ENCODE results near the gene DHRS4.
"Not testable (repeated sequence)": the region's sequence is repeated elsewhere in the genome, so short reads cannot be mapped to it uniquely, and the experiment has no call there.

The DHRS4 gene

GRCh38 chr14:23984891-23985602 lies 31.5 kb downstream of the DHRS4 start:
- no peak for DNase-seq (ENCODE audit: low read depth)

GRCh38 chr14:23988223-23988606 lies 34.6 kb downstream of the DHRS4 start:
- not testable (repeated sequence) for DNase-seq (ENCODE audit: low read depth)

- peak; percentile 70 for DNase-seq (ENCODE audit: low read depth)
Measured at GRCh38 chr14:23988607-23989363, 35.2 kb downstream of the DHRS4 start, which contains the start of gene DHRS4L2. TSS of gene DHRS4L2 (plus strand) at chr14:23988929. CDS start at chr14:23988948, 19 bp downstream.

GRCh38 chr14:23989734-23990445 lies 36.3 kb downstream of the DHRS4 start:
- not testable (repeated sequence) for DNase-seq (ENCODE audit: low read depth)

- DNase-seq (ENCODE audit: low read depth): not testable (repeated sequence)
Measured at GRCh38 chr14:23990961-23991360, 37.4 kb downstream of the DHRS4 start.

- DNase-seq (ENCODE audit: low read depth): not testable (repeated sequence)
Measured at GRCh38 chr14:23993042-23993441, 39.5 kb downstream of the DHRS4 start.

GRCh38 chr14:23996009-23996408 lies 42.4 kb downstream of the DHRS4 start:
- not testable (repeated sequence) for DNase-seq (ENCODE audit: low read depth)

GRCh38 chr14:23996825-23997224 lies 43.3 kb downstream of the DHRS4 start:
- DNase-seq (ENCODE audit: low read depth): not testable (repeated sequence)

- not testable (repeated sequence) for DNase-seq (ENCODE audit: low read depth)
Measured at GRCh38 chr14:23999640-24000039, 46.1 kb downstream of the DHRS4 start.

GRCh38 chr14:24001078-24001477 lies 47.5 kb downstream of the DHRS4 start:
- not testable (repeated sequence) for DNase-seq (ENCODE audit: low read depth)

GRCh38 chr14:24001679-24002078 lies 48.1 kb downstream of the DHRS4 start:
- not testable (repeated sequence) for DNase-seq (ENCODE audit: low read depth)

GRCh38 chr14:24006471-24006816 lies 52.9 kb downstream of the DHRS4 start:
- not testable (repeated sequence) for DNase-seq (ENCODE audit: low read depth)

- DNase-seq (ENCODE audit: low read depth): peak; percentile 49
Measured at GRCh38 chr14:24006817-24007652, 53.5 kb downstream of the DHRS4 start.

GRCh38 chr14:24011051-24011450 lies 57.5 kb downstream of the DHRS4 start:
- DNase-seq (ENCODE audit: low read depth): no peak

- DNase-seq (ENCODE audit: low read depth): not testable (repeated sequence)
Measured at GRCh38 chr14:24012726-24013273, 59.2 kb downstream of the DHRS4 start.

- no peak for DNase-seq (ENCODE audit: low read depth)
Measured at GRCh38 chr14:24013654-24014514, 60.3 kb downstream of the DHRS4 start.

- DNase-seq (ENCODE audit: low read depth): not testable (repeated sequence)
Measured at GRCh38 chr14:24015745-24016144, 62.2 kb downstream of the DHRS4 start.
